ENCODE measurements around the gene ETFDH. TPM values are rescaled to one million over a fixed set of nuclear protein-coding genes. Genes with fewer than 3 reads are reported as not detected.
"Not testable (repeated sequence)": the region's sequence is repeated elsewhere in the genome, so short reads cannot be mapped to it uniquely, and the experiment has no call there.

Gene ETFDH
- total RNA-seq, 5 donors from 2014 or later (not counting 1 experiment from before 2014, with no cell fraction given), result 7.2 to 23.8 (median 14.3) TPM

GRCh38 chr4:158663707-158664625 is 8.1 kb upstream of the ETFDH start:
- DNase-seq; H3K36me3 Mint-ChIP-seq; H3K4me1 Mint-ChIP-seq; H3K36me3 ChIP-seq (ENCODE audit: control insufficient read depth in 2 of 2, extremely low read depth in 1 of 2, insufficient read depth in 1 of 2, low read length in 1 of 2); POLR2A ChIA-PET; H3K4me3 ChIP-seq (ENCODE audit: control insufficient read depth in 1 of 2, extremely low read depth in 1 of 2, low read length in 1 of 2); H3K4me3 Mint-ChIP-seq; H3K27ac ChIP-seq (ENCODE audit: low read length); H3K27me3 ChIP-seq (replicated peaks in 1 of 2; ENCODE audit: control insufficient read depth in 2 of 2, extremely low read depth in 1 of 2, insufficient read depth in 2 of 2, low read length in 1 of 2); ATAC-seq (replicated peaks in 1 of 4); H3K27ac Mint-ChIP-seq; H3K9me3 Mint-ChIP-seq; CTCF ChIA-PET; H3K4me1 ChIP-seq (ENCODE audit: control insufficient read depth in 1 of 2, extremely low read depth in 1 of 2, insufficient read depth in 2 of 2, low read length in 2 of 2); H3K9me3 ChIP-seq; H3K27me3 Mint-ChIP-seq: not testable (repeated sequence)
- 100% methylated on average over 1 of the region's 8 CpGs for WGBS (ENCODE audit: insufficient coverage)

GRCh38 chr4:158664806-158665205 is 7.3 kb upstream of the ETFDH start:
- Mint-ChIP-seq H3K36me3 (peaks cover 6% of the 10 kb centered on the region), H3K27me3 (peaks cover 0 to 3% of the 10 kb centered on the region in 2 donors), H3K4me3 (no peak overlapping the region), H3K9me3 (no peaks in the 10 kb centered on the region), H3K4me1 (peaks cover 0 to 2% (median 0%) of the 10 kb centered on the region in 3 donors), H3K27ac (no peak overlapping the region)
- Histone ChIP-seq H3K4me3 (ENCODE audit: control insufficient read depth in 1 of 2, extremely low read depth in 1 of 2, low read length in 1 of 2) (no peak overlapping the region), H3K4me1 (ENCODE audit: control insufficient read depth in 1 of 2, extremely low read depth in 1 of 2, insufficient read depth in 2 of 2, low read length in 2 of 2) (no peaks in the 10 kb centered on the region), H3K27ac (ENCODE audit: low read length) (no peak overlapping the region), H3K36me3 (ENCODE audit: control insufficient read depth in 2 of 2, extremely low read depth in 1 of 2, insufficient read depth in 1 of 2, low read length in 1 of 2) (no peaks in the 10 kb centered on the region), H3K9me3 (no peaks in the 10 kb centered on the region), H3K27me3 (replicated peaks in 1 of 2; ENCODE audit: control insufficient read depth in 2 of 2, extremely low read depth in 1 of 2, insufficient read depth in 2 of 2, low read length in 1 of 2) (no peaks in the 10 kb centered on the region)
- no peak for ATAC-seq (replicated peaks in 1 of 4)
- CTCF ChIA-PET, result interaction anchor here in 1 of 2 donors (0.8 kb wide), 1 partner anchor 16 kb away, joined by 3 read pairs; no protein-coding TSS in a partner anchor
- WGBS (ENCODE audit: insufficient coverage), result 99% methylated on average over 17 of the region's 18 CpGs
- DNase-seq, result no peak
- POLR2A ChIA-PET, result no interaction called here

- Histone ChIP-seq H3K36me3 (ENCODE audit: control insufficient read depth in 2 of 2, extremely low read depth in 1 of 2, insufficient read depth in 1 of 2, low read length in 1 of 2) (no peaks in the 10 kb centered on the region), H3K4me1 (ENCODE audit: control insufficient read depth in 1 of 2, extremely low read depth in 1 of 2, insufficient read depth in 2 of 2, low read length in 2 of 2) (peaks cover 8 to 10% of the 10 kb centered on the region in 2 experiments), H3K27me3 (replicated peaks in 1 of 2; ENCODE audit: control insufficient read depth in 2 of 2, extremely low read depth in 1 of 2, insufficient read depth in 2 of 2, low read length in 1 of 2) (no peaks in the 10 kb centered on the region), H3K4me3 (ENCODE audit: control insufficient read depth in 1 of 2, extremely low read depth in 1 of 2, low read length in 1 of 2) (no peak overlapping the region), H3K27ac (ENCODE audit: low read length) (no peak overlapping the region), H3K9me3 (no peaks in the 10 kb centered on the region)
- H3K4me3 Mint-ChIP-seq, result no peak overlapping the region
- whole genome bisulfite sequencing (ENCODE audit: insufficient coverage), result 100% methylated on average over 2 of the region's 2 CpGs
- CTCF ChIA-PET, result interaction anchor here in 1 of 2 donors (0.6 to 1.2 kb wide), 2 partner anchors 10 to 184 kb away, joined by 3 to 5 read pairs; no protein-coding TSS in a partner anchor
- DNase-seq (no peak), ATAC-seq (replicated peaks in 1 of 4) (no peak)
- peaks cover 7 to 15% (median 8%) of the 10 kb centered on the region in 3 donors for H3K4me1 Mint-ChIP-seq
- H3K36me3 Mint-ChIP-seq, result peaks cover 6% of the 10 kb centered on the region
- peaks cover 0 to 1% of the 10 kb centered on the region in 2 donors for H3K27me3 Mint-ChIP-seq
- H3K27ac Mint-ChIP-seq, result no peak overlapping the region
- no peaks in the 10 kb centered on the region for H3K9me3 Mint-ChIP-seq
- POLR2A ChIA-PET, result interaction anchor here in 1 of 2 donors (0.5 kb wide), 1 partner anchor 40 kb away, joined by 5 read pairs; no protein-coding TSS in a partner anchor
Observed at GRCh38 chr4:158666892-158667291, 5.2 kb upstream of the ETFDH start.

- ATAC-seq (replicated peaks in 1 of 4), result no peak
- Mint-ChIP-seq H3K27ac (no peak overlapping the region), H3K4me1 (peaks cover 12 to 23% (median 16%) of the 10 kb centered on the region in 3 donors), H3K36me3 (peaks cover 6% of the 10 kb centered on the region), H3K9me3 (no peaks in the 10 kb centered on the region), H3K4me3 (no peak overlapping the region), H3K27me3 (no peaks in the 10 kb centered on the region)
- Histone ChIP-seq H3K27ac (ENCODE audit: low read length) (no peak overlapping the region), H3K36me3 (ENCODE audit: control insufficient read depth in 2 of 2, extremely low read depth in 1 of 2, insufficient read depth in 1 of 2, low read length in 1 of 2) (no peaks in the 10 kb centered on the region), H3K4me3 (ENCODE audit: control insufficient read depth in 1 of 2, extremely low read depth in 1 of 2, low read length in 1 of 2) (no peak overlapping the region), H3K27me3 (replicated peaks in 1 of 2; ENCODE audit: control insufficient read depth in 2 of 2, extremely low read depth in 1 of 2, insufficient read depth in 2 of 2, low read length in 1 of 2) (no peaks in the 10 kb centered on the region), H3K9me3 (no peaks in the 10 kb centered on the region), H3K4me1 (ENCODE audit: control insufficient read depth in 1 of 2, extremely low read depth in 1 of 2, insufficient read depth in 2 of 2, low read length in 2 of 2) (peaks cover 9 to 15% of the 10 kb centered on the region in 2 experiments)
- ChIA-PET CTCF (interaction anchor here (0.6 to 1.2 kb wide), 4 partner anchors 11 to 236 kb away, joined by 3 to 5 read pairs (median 4); partner anchors contain the start of gene PPID (in 1 of the 2)), POLR2A (interaction anchor here in 1 of 2 donors (0.5 kb wide), 1 partner anchor 39 kb away, joined by 5 read pairs; no protein-coding TSS in a partner anchor)
- peak in 17 of 35 experiments; percentile 2 to 54 (median 12) for DNase-seq
- WGBS (ENCODE audit: insufficient coverage), result no CpG with 5 or more reads among the region's 3 CpGs
Observed at GRCh38 chr4:158667651-158668198, 4.4 kb upstream of the ETFDH start.

GRCh38 chr4:158669310-158669709 is 2.8 kb upstream of the ETFDH start:
- Histone ChIP-seq H3K4me1 (ENCODE audit: control insufficient read depth in 1 of 2, extremely low read depth in 1 of 2, insufficient read depth in 2 of 2, low read length in 2 of 2) (peaks cover 11 to 19% of the 10 kb centered on the region in 2 experiments), H3K27ac (ENCODE audit: low read length) (no peak overlapping the region), H3K4me3 (ENCODE audit: control insufficient read depth in 1 of 2, extremely low read depth in 1 of 2, low read length in 1 of 2) (no peak overlapping the region), H3K27me3 (replicated peaks in 1 of 2; ENCODE audit: control insufficient read depth in 2 of 2, extremely low read depth in 1 of 2, insufficient read depth in 2 of 2, low read length in 1 of 2) (no peaks in the 10 kb centered on the region), H3K9me3 (no peaks in the 10 kb centered on the region), H3K36me3 (ENCODE audit: control insufficient read depth in 2 of 2, extremely low read depth in 1 of 2, insufficient read depth in 1 of 2, low read length in 1 of 2) (no peaks in the 10 kb centered on the region)
- no peak overlapping the region for H3K27ac Mint-ChIP-seq
- no peaks in the 10 kb centered on the region for H3K27me3 Mint-ChIP-seq
- WGBS (ENCODE audit: insufficient coverage), result no CpG with 5 or more reads among the region's 7 CpGs
- DNase-seq, result no peak
- H3K4me1 Mint-ChIP-seq, result peaks cover 18 to 29% (median 19%) of the 10 kb centered on the region in 3 donors
- ChIA-PET POLR2A (no interaction called here), CTCF (interaction anchor here (0.6 to 0.7 kb wide), 3 partner anchors 13 to 68 kb away, joined by 3 to 6 read pairs (median 3); no protein-coding TSS in a partner anchor)
- H3K36me3 Mint-ChIP-seq, result peaks cover 6% of the 10 kb centered on the region
- no peaks in the 10 kb centered on the region for H3K9me3 Mint-ChIP-seq
- no peak overlapping the region for H3K4me3 Mint-ChIP-seq
- no peak for ATAC-seq (replicated peaks in 1 of 4)

- H3K4me3 Mint-ChIP-seq, result peak overlapping the region; percentile 93 to 95 (median 95)
- WGBS (ENCODE audit: insufficient coverage), result 0% methylated on average over 23 of the region's 35 CpGs
Observed at GRCh38 chr4:158670975-158671664, 976 bp upstream of the ETFDH start.

More at GRCh38 chr4:158670975-158671664, 976 bp upstream of the ETFDH start:
- Histone ChIP-seq H3K27ac (ENCODE audit: low read length) (peak overlapping the region; percentile 99), H3K27me3 (replicated peaks in 1 of 2; ENCODE audit: control insufficient read depth in 2 of 2, extremely low read depth in 1 of 2, insufficient read depth in 2 of 2, low read length in 1 of 2) (no peaks in the 10 kb centered on the region), H3K4me3 (ENCODE audit: control insufficient read depth in 1 of 2, extremely low read depth in 1 of 2, low read length in 1 of 2) (peak overlapping the region; percentile 64 to 98), H3K9me3 (no peaks in the 10 kb centered on the region), H3K4me1 (ENCODE audit: control insufficient read depth in 1 of 2, extremely low read depth in 1 of 2, insufficient read depth in 2 of 2, low read length in 2 of 2) (peaks cover 11 to 19% of the 10 kb centered on the region in 2 experiments), H3K36me3 (ENCODE audit: control insufficient read depth in 2 of 2, extremely low read depth in 1 of 2, insufficient read depth in 1 of 2, low read length in 1 of 2) (no peaks in the 10 kb centered on the region)
- peak overlapping the region; percentile 98 to 99 for H3K27ac Mint-ChIP-seq
- no peaks in the 10 kb centered on the region for H3K9me3 Mint-ChIP-seq
- peaks cover 2% of the 10 kb centered on the region for H3K36me3 Mint-ChIP-seq
- DNase-seq, result peak in 33 of 35 experiments; percentile 18 to 80 (median 55)
- peaks cover 18 to 32% (median 24%) of the 10 kb centered on the region in 3 donors for H3K4me1 Mint-ChIP-seq
- ATAC-seq (replicated peaks in 1 of 4), result peak; percentile 1 to 20 (median 1)
- no peaks in the 10 kb centered on the region for H3K27me3 Mint-ChIP-seq
- ChIA-PET POLR2A (no interaction called here), CTCF (no interaction called here)
